RWPE2 (cell line): ENCODE results near the gene SCOC.
"Not testable (repeated sequence)": the region's sequence is repeated elsewhere in the genome, so short reads cannot be mapped to it uniquely, and the experiment has no call there.

Experiments used
- ATAC-seq: fragments of 200-7000 bp; cut with Tn5 transposase; 3 replicates; pipeline ENCODE4 v1.9.1; 2021; ENCODE audit warnings: low read depth
- DNase-seq: peaks from one replicate; pipeline ENCODE4 v3.0.0-alpha.2; 2020; ENCODE audit warnings: low spot score
- H3K27ac ChIP-seq: fragments of 450-650 bp; 2 replicates; pipeline ENCODE4 v1.5.1; 2017; ENCODE audit warnings: mild to moderate bottlenecking; ENCODE audit not compliant: poor library complexity, severe bottlenecking
- H3K27me3 ChIP-seq: fragments of 250-450 bp; sonication (Bioruptor Pico); 2 replicates; pipeline ENCODE4 v1.5.1; 2021; ENCODE audit warnings: mild to moderate bottlenecking, moderate library complexity; ENCODE audit not compliant: insufficient read depth, poor library complexity, severe bottlenecking
- H3K36me3 ChIP-seq: fragments of 250-450 bp; sonication (Bioruptor Pico); 2 replicates; pipeline ENCODE4 v1.5.1; 2020; ENCODE audit warnings: low read depth, mild to moderate bottlenecking, moderate library complexity
- H3K4me1 ChIP-seq: fragments of 250-450 bp; sonication (Bioruptor Pico); 2 replicates; pipeline ENCODE4 v1.5.1; 2021; ENCODE audit warnings: mild to moderate bottlenecking, moderate library complexity; ENCODE audit not compliant: insufficient read depth, poor library complexity, severe bottlenecking
- H3K4me3 ChIP-seq: fragments of 250-450 bp; sonication (Bioruptor Pico); 2 replicates; pipeline ENCODE4 v1.5.1; 2021; ENCODE audit warnings: mild to moderate bottlenecking, moderate library complexity; ENCODE audit not compliant: severe bottlenecking
- H3K9me3 ChIP-seq: fragments of 250-450 bp; sonication (Bioruptor Pico); 2 replicates; pipeline ENCODE4 v1.5.1; 2021; ENCODE audit warnings: mild to moderate bottlenecking, moderate library complexity; ENCODE audit not compliant: severe bottlenecking
- TF ChIP-seq, protein P1 (sequence below): fragments of 450-650 bp; IDR thresholded peaks from one replicate; pipeline ENCODE4 v1.5.1; 2017; ENCODE audit warnings: mild to moderate bottlenecking, moderate library complexity; ENCODE audit not compliant: poor library complexity, severe bottlenecking

The SCOC gene

DNA sequence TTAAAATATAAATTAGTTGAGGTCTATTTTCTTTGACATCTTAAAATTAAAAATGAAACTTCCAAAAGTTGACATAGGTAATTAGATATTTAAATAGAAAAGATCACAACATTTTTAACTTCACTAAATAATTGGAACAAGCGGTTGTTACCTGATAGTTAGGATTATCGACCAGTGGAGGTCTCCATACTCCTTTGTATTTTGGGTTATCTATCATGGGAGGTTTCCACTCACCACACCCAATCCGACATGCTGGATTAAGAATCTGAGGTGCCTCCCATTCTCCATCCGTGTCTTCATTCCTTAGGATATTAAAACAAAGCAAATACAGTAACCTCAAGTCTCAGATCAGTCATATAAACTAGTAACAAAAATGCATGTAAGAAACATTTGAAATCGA is 22.2 kb downstream of the SCOC start:
- Histone ChIP-seq H3K27ac (no peak overlapping the region), H3K4me3 (no peak overlapping the region), H3K9me3 (no peaks in the 10 kb centered on the region), H3K27me3 (no peaks in the 10 kb centered on the region), H3K4me1 (no peaks in the 10 kb centered on the region), H3K36me3 (no peaks in the 10 kb centered on the region)
- no peak for ATAC-seq
- DNase-seq = no peak
- TF ChIP-seq, protein P1, sequence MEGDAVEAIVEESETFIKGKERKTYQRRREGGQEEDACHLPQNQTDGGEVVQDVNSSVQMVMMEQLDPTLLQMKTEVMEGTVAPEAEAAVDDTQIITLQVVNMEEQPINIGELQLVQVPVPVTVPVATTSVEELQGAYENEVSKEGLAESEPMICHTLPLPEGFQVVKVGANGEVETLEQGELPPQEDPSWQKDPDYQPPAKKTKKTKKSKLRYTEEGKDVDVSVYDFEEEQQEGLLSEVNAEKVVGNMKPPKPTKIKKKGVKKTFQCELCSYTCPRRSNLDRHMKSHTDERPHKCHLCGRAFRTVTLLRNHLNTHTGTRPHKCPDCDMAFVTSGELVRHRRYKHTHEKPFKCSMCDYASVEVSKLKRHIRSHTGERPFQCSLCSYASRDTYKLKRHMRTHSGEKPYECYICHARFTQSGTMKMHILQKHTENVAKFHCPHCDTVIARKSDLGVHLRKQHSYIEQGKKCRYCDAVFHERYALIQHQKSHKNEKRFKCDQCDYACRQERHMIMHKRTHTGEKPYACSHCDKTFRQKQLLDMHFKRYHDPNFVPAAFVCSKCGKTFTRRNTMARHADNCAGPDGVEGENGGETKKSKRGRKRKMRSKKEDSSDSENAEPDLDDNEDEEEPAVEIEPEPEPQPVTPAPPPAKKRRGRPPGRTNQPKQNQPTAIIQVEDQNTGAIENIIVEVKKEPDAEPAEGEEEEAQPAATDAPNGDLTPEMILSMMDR = peak; percentile 7

DNA sequence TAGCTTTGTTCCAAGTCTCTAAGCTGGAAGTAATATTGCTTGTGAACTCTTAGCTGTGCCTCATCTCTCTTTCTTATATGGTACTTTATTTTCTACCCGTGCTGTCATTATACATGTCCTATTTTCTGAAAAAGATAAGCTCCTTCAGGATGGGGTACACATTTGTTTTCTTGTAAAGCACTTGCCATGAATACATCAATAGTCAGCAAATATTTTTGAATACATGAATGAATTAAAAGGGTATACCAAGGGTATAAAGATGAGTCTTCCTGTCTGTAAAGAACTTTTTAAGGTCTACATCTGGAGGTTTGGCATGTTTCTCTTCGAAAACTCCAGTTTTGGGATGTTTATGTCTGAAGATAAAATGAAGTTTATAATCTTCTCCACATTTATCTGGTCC is 26.7 kb downstream of the SCOC start:
- ATAC-seq (no peak), DNase-seq (no peak)
- H3K4me3 ChIP-seq = no peak overlapping the region
- H3K36me3 ChIP-seq = no peaks in the 10 kb centered on the region
- no peaks in the 10 kb centered on the region for H3K4me1 ChIP-seq
- H3K9me3 ChIP-seq = no peaks in the 10 kb centered on the region
- H3K27me3 ChIP-seq = peaks cover 3% of the 10 kb centered on the region
- TF ChIP-seq, protein P1 = no peak
- H3K27ac ChIP-seq = no peak overlapping the region

DNA sequence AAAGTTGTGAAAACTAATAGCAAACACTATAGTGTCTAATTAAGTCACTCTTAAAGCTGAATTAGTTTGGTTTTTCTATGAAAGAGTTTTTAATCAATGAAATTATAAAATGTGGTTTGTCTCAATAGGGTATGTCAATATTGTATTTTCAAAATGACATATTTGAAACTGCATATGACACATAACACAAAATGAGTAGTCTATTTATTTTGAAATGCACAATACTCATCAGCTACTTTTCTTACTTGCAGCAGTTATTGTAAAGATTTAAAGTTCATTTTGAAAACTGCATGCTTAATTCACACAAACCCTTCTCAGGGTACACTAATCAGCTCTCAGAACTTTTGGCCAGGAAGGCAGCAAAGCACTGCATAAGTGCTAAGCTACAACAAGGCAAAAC is 32.8 kb downstream of the SCOC start:
- no peak for DNase-seq
- no peaks in the 10 kb centered on the region for H3K9me3 ChIP-seq
- H3K4me3 ChIP-seq = no peak overlapping the region
- H3K27me3 ChIP-seq = peaks cover 3% of the 10 kb centered on the region
- no peak overlapping the region for H3K27ac ChIP-seq
- ATAC-seq = no peak
- TF ChIP-seq, protein P1 = no peak
- no peaks in the 10 kb centered on the region for H3K4me1 ChIP-seq
- no peaks in the 10 kb centered on the region for H3K36me3 ChIP-seq

DNA sequence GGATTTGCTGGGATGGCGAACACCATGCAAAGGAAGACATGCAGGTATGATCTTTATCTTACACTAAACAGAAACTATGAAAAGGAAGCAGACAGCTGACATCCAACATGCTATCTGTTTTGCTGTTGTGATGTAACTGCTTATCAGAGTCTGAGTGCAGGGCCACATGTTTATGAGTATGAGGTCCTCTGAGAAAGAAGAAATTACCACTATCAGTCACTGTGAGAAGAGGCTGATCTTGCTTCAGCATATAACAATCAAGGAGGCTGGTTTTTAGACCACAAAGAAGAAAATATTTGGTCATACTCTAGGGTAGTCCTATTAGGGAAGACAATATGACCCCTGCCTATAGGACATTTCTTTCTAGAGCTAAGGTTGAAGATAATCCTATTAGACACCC is 35.5 kb downstream of the SCOC start:
- Histone ChIP-seq H3K27me3 (no peaks in the 10 kb centered on the region), H3K36me3 (no peaks in the 10 kb centered on the region), H3K4me1 (no peaks in the 10 kb centered on the region), H3K4me3 (no peak overlapping the region), H3K27ac (no peak overlapping the region), H3K9me3 (no peaks in the 10 kb centered on the region)
- TF ChIP-seq, protein P1 = no peak
- DNase-seq (no peak), ATAC-seq (no peak)

DNA sequence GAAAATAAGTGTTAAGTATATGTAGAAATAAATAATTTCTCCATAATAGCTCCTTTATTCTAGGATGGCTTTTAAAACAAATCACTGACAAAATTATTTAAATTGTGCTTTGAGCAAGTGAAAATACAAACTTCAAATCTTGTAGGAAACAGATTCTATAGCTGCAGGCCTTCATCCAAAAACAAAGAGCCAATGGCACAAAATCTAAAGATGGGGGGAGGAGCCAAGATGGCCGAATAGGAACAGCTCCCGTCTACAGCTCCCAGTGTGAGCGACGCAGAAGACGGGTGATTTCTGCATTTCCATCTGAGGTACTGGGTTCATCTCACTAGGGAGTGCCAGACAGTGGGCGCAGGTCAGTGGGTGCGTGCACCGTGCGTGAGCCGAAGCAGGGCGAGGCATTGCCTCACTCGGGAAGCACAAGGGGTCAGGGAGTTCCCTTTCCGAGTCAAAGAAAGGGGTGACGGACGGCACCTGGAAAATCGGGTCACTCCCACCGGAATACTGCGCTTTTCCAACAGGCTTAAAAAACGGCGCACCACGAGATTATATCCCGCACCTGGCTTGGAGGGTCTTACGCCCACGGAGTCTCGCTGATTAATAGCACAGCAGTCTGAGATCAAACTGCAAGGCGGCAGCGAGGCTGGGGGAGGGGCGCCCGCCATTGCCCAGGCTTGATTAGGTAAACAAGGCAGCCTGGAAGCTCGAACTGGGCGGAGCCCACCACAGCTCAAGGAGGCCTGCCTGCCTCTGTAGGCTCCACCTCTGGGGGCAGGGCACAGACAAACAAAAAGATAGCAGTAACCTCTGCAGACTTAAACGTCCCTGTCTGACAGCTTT is 39.9 kb downstream of the SCOC start:
- not testable (repeated sequence) for H3K4me1 ChIP-seq, ATAC-seq, H3K27me3 ChIP-seq, H3K27ac ChIP-seq, H3K4me3 ChIP-seq, H3K9me3 ChIP-seq, DNase-seq, H3K36me3 ChIP-seq
